Activated CD4-positive, alpha-beta T cell treated with anti-CD3 and anti-CD28 coated beads, Interleukin-2, Interleukin-6, amounts not matched to agents 100 ng/mL and 50 ng/mL, durations not matched to agents 16 hours and 8 hours (primary cell): ENCODE data around the gene SLC9A3.

ENCODE experiments used
- DNase-seq: peaks from one replicate; pipeline ENCODE4 v3.0.0-alpha.2; 2020

SLC9A3 gene

DNA sequence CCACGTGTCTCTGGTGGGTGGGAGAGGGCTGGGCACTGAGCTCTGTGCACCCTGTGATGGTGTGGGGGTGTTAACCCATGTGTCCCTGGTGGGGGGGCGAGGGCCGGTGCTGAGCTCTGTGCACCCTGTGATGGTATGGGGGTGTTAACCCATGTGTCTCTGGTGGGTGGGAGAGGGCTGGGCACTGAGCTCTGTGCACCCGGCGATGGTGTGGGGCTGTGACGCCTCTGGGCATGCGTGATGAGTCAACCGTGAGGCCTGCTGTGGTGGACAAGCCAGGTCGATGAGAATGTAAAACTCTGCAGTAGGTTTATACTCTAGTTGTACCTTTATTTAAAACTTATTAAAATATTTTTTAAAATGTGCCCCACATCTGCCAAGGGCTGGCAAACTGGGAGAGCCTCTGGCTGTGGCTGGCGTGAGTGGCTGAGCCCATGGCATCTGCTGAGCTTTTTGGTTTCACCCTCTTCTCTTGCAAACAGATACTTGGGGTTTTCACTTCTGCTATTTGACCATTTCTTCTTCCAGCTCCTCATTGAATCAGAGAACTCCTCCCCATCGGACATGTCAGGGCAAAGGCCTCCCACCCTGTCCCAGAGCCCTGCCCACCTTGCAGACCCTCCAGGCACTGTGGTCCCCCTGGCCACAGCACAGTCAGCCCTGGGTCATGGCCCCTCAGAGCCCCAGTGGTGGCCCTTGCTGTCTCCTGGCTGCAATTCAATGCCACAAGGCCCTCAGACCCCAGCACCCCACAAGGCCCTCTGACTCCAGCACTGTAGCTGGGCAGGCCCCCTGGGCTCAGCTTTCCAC is 99.7 kb downstream of the SLC9A3 start:
- no peak for DNase-seq

DNA sequence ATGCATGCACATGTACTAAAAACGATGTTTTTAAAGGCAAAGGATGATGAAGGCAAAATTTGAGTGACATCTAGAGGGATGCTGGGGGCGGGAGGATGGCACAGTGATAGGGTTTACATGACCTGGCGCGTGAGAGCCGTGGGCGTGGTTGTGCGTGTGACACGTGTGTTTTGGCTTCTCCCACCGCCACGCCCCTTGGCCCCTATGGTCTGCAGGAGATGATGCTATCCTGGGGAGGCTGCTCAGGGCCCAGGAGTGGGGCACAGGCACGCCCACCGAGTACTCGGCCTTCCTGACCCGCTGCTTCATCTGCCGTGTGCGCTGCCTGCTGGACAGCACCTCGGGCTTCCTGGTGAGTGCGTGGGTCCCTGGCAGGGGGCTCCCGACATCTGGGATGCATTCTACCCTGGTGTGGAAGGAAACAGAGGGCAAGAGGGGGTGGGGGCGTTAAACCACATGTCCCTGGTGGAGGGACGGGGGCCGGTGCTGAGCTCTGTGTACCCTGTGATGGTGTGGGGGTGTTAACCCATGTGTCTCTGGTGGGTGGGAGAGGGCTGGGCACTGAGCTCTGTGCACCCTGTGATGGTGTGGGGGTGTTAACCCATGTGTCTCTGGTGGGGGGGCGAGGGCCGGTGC is 100.5 kb downstream of the SLC9A3 start:
- no peak for DNase-seq

DNA sequence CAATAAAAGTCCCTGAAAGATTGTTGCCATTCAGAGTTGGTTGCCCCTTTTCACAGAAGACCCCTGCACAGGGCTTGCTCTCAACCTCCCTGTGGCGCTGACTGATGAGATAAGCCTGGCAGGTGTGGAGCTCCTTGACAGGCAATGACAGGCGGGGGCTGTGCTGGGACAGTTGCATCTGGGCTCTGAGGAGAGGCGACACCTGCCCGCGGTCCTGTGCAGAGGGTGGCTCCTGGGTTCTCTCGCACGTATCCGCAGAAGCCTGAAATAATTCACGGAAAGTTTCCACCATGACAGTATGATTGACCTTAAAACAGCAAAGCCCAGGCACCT is 101.0 kb downstream of the SLC9A3 start:
- no peak for DNase-seq

DNA sequence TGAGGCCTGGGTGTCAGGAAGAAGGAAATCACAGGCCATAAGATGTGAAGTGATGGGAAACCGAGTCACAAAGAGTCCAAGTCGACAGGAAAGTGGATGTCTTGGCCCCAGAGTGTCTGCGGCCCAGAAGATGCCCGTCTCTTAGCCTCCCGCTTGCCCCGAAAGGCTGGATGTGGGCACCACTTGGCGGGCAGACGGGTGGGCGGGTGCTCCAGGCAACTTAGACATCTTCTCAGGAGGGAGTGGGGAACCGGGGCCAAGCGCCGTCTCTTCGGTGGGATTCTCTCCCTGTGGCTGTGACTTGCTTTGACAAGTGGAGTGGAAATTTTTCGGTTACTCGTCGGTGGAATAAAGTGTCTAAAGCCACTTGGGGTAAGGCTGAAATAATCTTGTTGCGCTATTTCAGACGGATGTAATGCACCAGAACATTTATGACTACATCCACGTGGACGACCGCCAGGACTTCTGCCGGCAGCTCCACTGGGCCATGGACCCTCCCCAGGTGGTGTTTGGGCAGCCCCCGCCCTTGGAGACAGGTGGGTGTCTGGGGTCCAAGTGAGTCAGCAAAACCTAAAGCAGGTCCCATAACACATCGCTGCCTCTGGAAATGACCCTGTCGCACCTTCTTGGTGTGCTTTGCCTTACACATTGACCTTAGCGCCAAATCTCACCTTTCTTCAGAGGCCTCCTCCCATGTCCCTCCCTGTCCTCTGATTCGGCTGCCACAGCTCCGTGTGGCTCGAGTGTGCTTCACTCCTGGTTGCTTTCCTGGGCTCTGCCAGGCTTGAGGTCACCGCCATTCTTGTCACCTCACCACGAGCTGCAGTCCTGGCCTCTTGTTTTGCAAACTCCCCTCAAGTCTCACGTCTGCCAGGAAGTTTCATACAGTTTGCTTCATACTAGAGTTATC is 101.7 kb downstream of the SLC9A3 start:
- no peak for DNase-seq

DNA sequence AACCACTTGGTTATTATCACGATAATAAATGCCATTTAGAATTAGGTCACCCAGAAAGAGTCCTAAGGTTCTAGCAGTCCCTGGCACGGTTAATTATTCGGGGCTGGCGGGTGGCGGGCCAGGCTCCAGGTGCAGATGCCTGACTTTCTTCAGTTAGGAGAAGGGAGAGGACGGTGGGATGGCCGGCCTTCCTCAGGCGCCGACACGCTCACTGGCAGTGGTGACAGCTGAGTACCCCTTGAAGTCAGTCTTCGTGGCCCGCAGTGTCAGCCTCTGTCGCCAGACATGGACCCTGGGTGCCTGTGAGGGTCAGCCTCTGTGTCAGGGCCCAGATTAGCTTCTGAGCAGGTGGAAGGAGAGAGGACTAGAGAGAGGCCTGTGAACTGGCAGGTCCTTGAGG is 102.3 kb downstream of the SLC9A3 start:
- DNase-seq = no peak

DNA sequence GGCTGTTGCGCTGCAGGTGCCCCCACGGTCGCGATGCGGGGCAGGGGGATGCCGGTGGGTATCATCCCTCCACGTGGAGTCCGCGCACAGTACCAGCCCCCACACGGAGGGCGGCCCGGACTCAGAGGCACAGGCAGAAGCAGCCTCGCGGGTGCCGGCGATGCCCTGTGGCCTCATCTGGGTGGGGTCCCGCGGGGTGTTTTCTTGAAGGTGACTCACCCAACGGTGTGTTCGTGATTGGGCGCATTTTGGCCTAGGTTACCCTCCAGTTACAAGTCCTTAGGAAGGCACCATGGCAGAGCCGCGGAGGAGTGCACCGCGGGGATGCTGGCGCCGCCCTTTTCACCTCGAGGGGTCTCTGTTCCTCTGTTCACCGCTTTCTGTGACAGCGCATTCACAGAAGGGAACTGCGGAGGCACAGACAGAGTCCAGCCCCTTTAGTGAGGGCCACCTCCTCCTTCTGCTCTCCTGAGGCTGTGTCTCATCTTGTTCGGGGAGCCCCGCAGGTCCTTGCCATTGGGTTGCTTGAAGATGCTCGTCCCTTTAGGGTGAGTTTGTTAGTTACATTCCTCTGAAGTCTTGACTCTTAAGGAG is 102.9 kb downstream of the SLC9A3 start:
- no peak for DNase-seq

DNA sequence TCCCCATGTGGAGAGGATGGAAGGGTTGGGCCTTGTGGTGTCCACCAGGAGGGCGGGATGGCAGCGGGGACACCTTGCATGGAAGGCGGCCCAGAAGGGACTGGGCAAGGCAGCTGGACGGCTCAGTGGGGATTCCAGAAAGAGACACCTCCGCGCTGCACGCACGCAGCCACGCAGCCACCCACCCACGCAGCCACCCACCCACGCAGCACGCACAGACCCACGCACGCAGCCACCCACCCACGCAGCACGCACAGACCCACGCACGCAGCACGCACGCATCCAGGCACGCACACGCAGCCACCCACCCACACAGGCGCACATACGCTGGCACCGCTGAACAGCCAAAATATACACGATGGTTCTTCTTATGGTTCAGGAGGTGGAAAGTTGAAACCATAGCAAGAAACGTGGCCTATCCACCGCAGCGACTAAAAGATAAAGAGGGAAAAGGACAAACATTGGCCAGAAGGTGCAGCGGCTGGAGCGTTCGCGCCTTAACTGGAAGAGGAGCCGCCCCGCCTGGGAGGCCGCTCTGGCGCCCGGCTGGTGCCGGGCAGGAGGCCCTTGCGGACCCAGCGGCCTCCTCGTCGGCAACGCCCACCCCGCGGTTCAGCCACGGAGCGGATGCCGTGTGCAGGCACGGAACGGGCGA is 103.5 kb downstream of the SLC9A3 start:
- no peak for DNase-seq
